RWPE1 (cell line): ENCODE measurements around the gene ACSS3.

Source experiments
- CTCF ChIA-PET: fragments of 350-600 bp; sonication (Branson Sonifier 250); formaldehyde crosslinking; extraction: SDS; loops from one replicate; lab custom pipeline; 2021; lab: Yijun Ruan, JAX
- POLR2A ChIA-PET: fragments of 400-600 bp; formaldehyde crosslinking; extraction: SDS; loops from one replicate; lab custom pipeline; 2020; ENCODE audit warnings: antibody characterized with exemption; ENCODE audit not compliant: low non-redundant PET; lab: Yijun Ruan, JAX
- DNase-seq: peaks from one replicate; pipeline ENCODE4 v3.0.0; 2012; ENCODE audit warnings: low spot score
- H3K27ac ChIP-seq: fragments of 450-650 bp; 2 replicates; pipeline ENCODE4 v1.5.1; 2017
- CTCF ChIP-seq: fragments of 450-650 bp; conservative IDR thresholded peaks from 2 replicates; pipeline ENCODE4 v1.5.1; 2017; ENCODE audit warnings: low read depth, mild to moderate bottlenecking

Gene ACSS3

DNA sequence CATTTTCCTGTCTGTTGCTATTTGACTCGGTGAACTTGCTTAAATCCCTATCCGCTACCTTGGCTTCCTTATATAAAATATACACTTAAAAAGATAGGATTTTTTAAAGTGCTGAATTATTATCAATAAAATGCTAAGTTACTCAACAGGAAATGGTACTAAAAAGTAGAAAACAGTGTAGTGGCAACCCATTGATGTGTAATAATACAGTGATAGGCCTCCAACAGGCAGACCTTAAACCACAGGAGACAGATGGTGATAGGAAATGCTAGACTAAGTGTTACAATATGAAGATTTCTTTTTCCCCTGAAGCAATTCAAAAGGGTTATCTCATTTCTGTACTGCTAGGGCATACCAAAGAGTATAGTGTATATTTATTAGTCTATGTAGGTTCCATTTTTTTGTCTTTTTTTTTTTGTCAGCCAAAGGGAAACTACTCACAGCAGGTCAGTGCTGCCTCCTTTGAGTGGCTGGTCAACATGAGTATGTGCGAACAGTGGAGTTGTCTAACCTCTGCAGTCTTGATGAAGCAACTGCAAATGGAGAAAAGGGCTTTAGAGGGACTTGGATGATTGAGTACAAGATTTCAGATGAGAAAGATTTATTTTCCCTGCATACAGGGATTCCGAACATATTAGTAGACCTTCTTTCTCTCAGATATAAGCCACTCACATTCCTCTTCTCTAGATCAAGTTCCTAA is 183.8 kb downstream of the ACSS3 start:
- TF ChIP-seq CTCF = no peak
- H3K27ac ChIP-seq = no peak overlapping the region
- no peak for DNase-seq
- CTCF ChIA-PET = interaction anchor here (0.6 kb wide), 1 partner anchor 1993 kb away, joined by 4 read pairs; no protein-coding TSS in a partner anchor
- POLR2A ChIA-PET = no interaction called here

- TF ChIP-seq CTCF = no peak
- DNase-seq = no peak
- no peak overlapping the region for H3K27ac ChIP-seq
- POLR2A ChIA-PET = no interaction called here
- CTCF ChIA-PET = no interaction called here
These were observed 185.2 kb downstream of the ACSS3 start for GRCh38 chr12:81263072-81263471.

DNA sequence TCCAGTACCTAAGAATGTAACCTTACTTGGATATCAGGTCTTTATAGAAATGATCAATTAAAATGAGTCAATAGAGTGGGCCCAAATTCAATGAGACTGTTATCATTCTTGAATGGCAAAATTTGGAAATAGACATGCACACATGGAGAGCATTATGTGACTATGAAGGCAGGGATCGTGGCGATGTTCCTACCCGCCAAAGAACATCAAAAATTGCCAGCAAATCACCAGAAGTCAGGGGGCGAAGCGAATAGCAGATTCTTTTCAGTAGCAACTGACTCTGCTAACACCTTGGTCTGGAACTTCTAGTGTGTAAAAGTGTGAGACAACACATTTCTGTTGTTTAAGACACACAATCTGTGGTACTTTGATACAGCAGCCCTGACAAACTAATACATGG is 192.5 kb downstream of the ACSS3 start:
- TF ChIP-seq CTCF = no peak
- no peak overlapping the region for H3K27ac ChIP-seq
- CTCF ChIA-PET = no interaction called here
- POLR2A ChIA-PET = no interaction called here
- DNase-seq = no peak

DNA sequence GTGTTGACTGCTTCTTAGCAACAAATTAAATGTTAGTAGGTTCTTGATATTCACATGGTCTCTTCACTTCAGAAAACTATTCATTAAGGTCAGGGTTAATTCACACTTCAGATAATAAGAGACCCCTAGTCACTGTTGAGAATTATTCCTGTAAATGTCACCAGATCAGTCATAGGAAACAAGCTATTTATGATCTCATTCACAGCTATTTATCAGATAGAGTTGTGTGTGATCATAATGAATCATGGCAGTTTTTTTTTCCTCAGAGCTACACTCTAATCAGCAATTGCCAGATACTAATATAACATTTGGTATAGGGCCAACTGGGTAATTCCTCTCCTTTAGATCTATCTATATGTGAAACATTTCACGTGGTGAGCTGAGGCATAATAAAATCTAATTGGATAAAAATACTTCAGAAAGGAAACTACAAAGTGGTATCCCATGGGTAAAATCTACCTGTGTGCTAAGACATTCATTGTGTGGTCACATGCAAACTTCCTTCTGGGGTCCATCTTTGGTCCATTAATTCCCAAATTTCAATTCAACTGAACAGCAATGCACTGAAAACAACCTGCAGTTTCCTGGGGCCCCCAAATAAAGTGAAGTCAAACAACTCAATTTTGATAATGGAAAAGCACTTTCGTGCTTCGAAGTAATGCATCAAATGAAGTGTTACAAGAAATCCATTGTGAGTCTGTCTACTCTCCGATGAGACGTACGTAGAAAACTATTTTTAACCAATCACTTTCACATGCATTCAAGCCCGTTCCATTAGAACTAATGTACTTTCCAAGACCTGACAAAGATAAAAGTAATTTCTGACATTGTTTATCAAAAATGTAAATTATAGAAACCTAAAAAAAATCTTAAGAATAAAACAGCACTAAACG is 197.0 kb downstream of the ACSS3 start:
- H3K27ac ChIP-seq = no peak overlapping the region
- POLR2A ChIA-PET = no interaction called here
- CTCF ChIA-PET = no interaction called here
- no peak for TF ChIP-seq CTCF
- no peak for DNase-seq

DNA sequence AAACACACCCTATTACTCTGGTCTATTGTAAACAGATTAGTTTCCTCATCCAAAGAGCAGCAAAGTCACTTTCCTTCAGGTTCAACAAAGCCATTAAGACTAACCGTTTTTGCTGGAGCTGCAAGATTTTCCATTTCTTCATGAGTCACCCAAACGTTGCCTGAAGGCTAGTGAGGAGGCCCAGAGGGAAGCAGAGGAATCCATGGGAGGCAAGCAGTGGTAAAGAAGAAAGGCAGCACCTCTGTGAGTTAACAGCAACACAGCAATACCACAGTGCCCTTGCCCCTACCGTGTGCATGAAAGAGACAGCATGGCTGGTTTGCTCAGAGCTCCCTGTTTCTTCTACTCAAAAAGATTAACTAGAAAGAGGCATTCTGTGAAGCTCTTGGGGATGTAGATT is 206.3 kb downstream of the ACSS3 start:
- H3K27ac ChIP-seq = no peak overlapping the region
- POLR2A ChIA-PET = no interaction called here
- TF ChIP-seq CTCF = no peak
- CTCF ChIA-PET = no interaction called here
- DNase-seq = no peak

GRCh38 chr12:81288651-81289050 is 210.8 kb downstream of the ACSS3 start:
- H3K27ac ChIP-seq = no peak overlapping the region
- no peak for TF ChIP-seq CTCF
- ChIA-PET POLR2A (no interaction called here), CTCF (no interaction called here)
- DNase-seq = no peak
